CD14-positive monocyte (primary cell): Measurements from ENCODE around the gene PLEKHD1. TPM values are rescaled to one million over a fixed set of nuclear protein-coding genes. Genes with fewer than 3 reads are reported as not detected.

Source experiments
- DNase-seq, 3 donors: peaks; one replicate each; pipeline ENCODE4 v3.0.0-alpha.2; 2011 to 2022
- H2AFZ ChIP-seq: 2 replicates; pipeline ENCODE4 v1.6.0; 2012; ENCODE audit warnings: mild to moderate bottlenecking, low read depth, low read length, inconsistent platforms; ENCODE audit not compliant: insufficient read depth, poor library complexity, severe bottlenecking
- H3K27ac ChIP-seq, 2 donors: 1 replicate in 1 of 2; 2 replicates in 1 of 2; pipeline ENCODE4 v1.5.1; 2012 to 2013; ENCODE audit warnings: low read length in 2 of 2, control low read depth in 1 of 2, inconsistent platforms in 1 of 2, low read depth in 1 of 2, mild to moderate bottlenecking in 1 of 2
- H3K27me3 ChIP-seq, 2 donors: one replicate each; pipeline versions ENCODE4 v1.6.0 to v1.6.1; 2011 to 2013; ENCODE audit warnings: low read length in 2 of 2; ENCODE audit not compliant: control insufficient read depth in 2 of 2, insufficient read depth in 2 of 2
- H3K36me3 ChIP-seq, 2 donors: replicated peaks in 1 of 2; 1 replicate in 1 of 2; 2 replicates in 1 of 2; pipeline versions ENCODE4 v1.5.1 to v1.6.1; 2012 to 2013; ENCODE audit warnings: low read length in 2 of 2, control low read depth in 1 of 2, inconsistent platforms in 1 of 2, mild to moderate bottlenecking in 1 of 2; ENCODE audit not compliant: insufficient read depth in 2 of 2, control insufficient read depth in 1 of 2
- H3K4me1 ChIP-seq, 2 donors: 1 replicate in 1 of 2; 2 replicates in 1 of 2; pipeline versions ENCODE4 v1.5.1 to v1.6.1; 2012 to 2013; ENCODE audit warnings: low read length in 2 of 2, control low read depth in 1 of 2, inconsistent platforms in 1 of 2, mild to moderate bottlenecking in 1 of 2, moderate library complexity in 1 of 2; ENCODE audit not compliant: insufficient read depth in 2 of 2, control insufficient read depth in 1 of 2
- H3K4me2 ChIP-seq: replicated peaks from 2 replicates; pipeline ENCODE3; 2012; ENCODE audit warnings: low read length, moderate library complexity, mild to moderate bottlenecking; ENCODE audit not compliant: poor library complexity, severe bottlenecking; ENCODE audit errors: extremely low read depth
- H3K4me3 ChIP-seq, 3 experiments: fragments of 200-600 bp in 1 of 3; sonication (generic) in 1 of 3; replicated peaks in 1 of 3; 1 replicate in 2 of 3; 2 replicates in 1 of 3; pipeline ENCODE4 v1.5.1; 2011 to 2013; ENCODE audit warnings: low read length in 3 of 3, mild to moderate bottlenecking in 3 of 3, control low read depth in 2 of 3, low read depth in 2 of 3, inconsistent platforms in 1 of 3, moderate library complexity in 1 of 3
- H3K79me2 ChIP-seq: 2 replicates; pipeline ENCODE4 v1.6.0; 2012; ENCODE audit warnings: mild to moderate bottlenecking, control low read depth, inconsistent platforms, low read length, moderate library complexity; ENCODE audit not compliant: insufficient read depth
- H3K9ac ChIP-seq: 2 replicates; pipeline ENCODE4 v1.6.0; 2017; ENCODE audit warnings: low read length, mild to moderate bottlenecking; ENCODE audit not compliant: insufficient read depth, poor library complexity, severe bottlenecking
- H3K9me3 ChIP-seq, 2 donors: replicated peaks in 1 of 2; 1 replicate in 1 of 2; 2 replicates in 1 of 2; pipeline versions ENCODE4 v1.5.1 to v1.6.1; 2012 to 2013; ENCODE audit warnings: low read length in 2 of 2, control low read depth in 1 of 2; ENCODE audit not compliant: control insufficient read depth in 1 of 2, insufficient read depth in 1 of 2
- H4K20me1 ChIP-seq: 2 replicates; pipeline ENCODE4 v1.6.0; 2012; ENCODE audit warnings: mild to moderate bottlenecking, low read length, control low read depth, moderate library complexity; ENCODE audit not compliant: insufficient read depth
- H3K27ac Mint-ChIP-seq, 7 donors: one replicate each; pipeline ENCODE4 v1.8.0; 2020; ENCODE audit warnings: mild to moderate bottlenecking in 7 of 7, mixed read lengths in 7 of 7, moderate library complexity in 6 of 7, inconsistent platforms in 2 of 7
- H3K27me3 Mint-ChIP-seq, 3 donors: one replicate each; pipeline ENCODE4 v1.8.0; 2021 to 2022; ENCODE audit warnings: low read depth in 3 of 3, mild to moderate bottlenecking in 3 of 3, mixed read lengths in 3 of 3, moderate library complexity in 3 of 3, inconsistent platforms in 1 of 3
- H3K36me3 Mint-ChIP-seq, 2 donors: one replicate each; pipeline ENCODE4 v1.8.0; 2020; ENCODE audit warnings: mixed read lengths in 2 of 2, inconsistent platforms in 1 of 2, mild to moderate bottlenecking in 1 of 2
- H3K4me1 Mint-ChIP-seq: one replicate; pipeline ENCODE4 v1.8.0; 2020; ENCODE audit warnings: mild to moderate bottlenecking, mixed read lengths
- H3K4me3 Mint-ChIP-seq, 2 donors: one replicate each; pipeline ENCODE4 v1.8.0; 2020; ENCODE audit warnings: mild to moderate bottlenecking in 2 of 2, mixed read lengths in 2 of 2, moderate library complexity in 1 of 2
- H3K9me3 Mint-ChIP-seq, 7 donors: one replicate each; pipeline ENCODE4 v1.8.0; 2020 to 2022; ENCODE audit warnings: mixed read lengths in 7 of 7, mild to moderate bottlenecking in 6 of 7, moderate library complexity in 6 of 7, inconsistent platforms in 2 of 7
- whole genome bisulfite sequencing: methylation state at CpG from one replicate; pipeline ENCODE4 v1.1.5; 2013; ENCODE audit warnings: missing lambda C conversion rate; ENCODE audit not compliant: insufficient coverage; 5-methylcytosine and 5-hydroxymethylcytosine counted together
- intact Hi-C, 2 donors: fragments of 100-400 bp; cut with micrococcal nuclease; formaldehyde crosslinking; loops; one replicate each; pipeline versions ENCODE4 v1.15.0 to v1.15.1; 2023
- polyA plus RNA-seq, 3 donors: library from polyadenylated mRNA; depleted of rRNA in 1 of 3; unstranded in 2 of 3; stranded (reverse) in 1 of 3; fragments of 300-500 nt in 2 of 3; fragments of >200 nt in 1 of 3; fragmentation: Illumina TruSeq in 2 of 3; gene quantifications; 1 replicate in 2 of 3; 2 replicates in 1 of 3; pipeline ENCODE4 v1.2.3, GENCODE V29; 2012 to 2021
- TF ChIP-seq, protein P1 (sequence below): fragments of 200-600 bp; IDR thresholded peaks from one replicate; pipeline ENCODE4 v1.8.0; 2022; ENCODE audit warnings: antibody characterized with exemption, mild to moderate bottlenecking

The PLEKHD1 gene
- polyA plus RNA-seq, 3 donors = 0.09 TPM; not detected in 2

DNA sequence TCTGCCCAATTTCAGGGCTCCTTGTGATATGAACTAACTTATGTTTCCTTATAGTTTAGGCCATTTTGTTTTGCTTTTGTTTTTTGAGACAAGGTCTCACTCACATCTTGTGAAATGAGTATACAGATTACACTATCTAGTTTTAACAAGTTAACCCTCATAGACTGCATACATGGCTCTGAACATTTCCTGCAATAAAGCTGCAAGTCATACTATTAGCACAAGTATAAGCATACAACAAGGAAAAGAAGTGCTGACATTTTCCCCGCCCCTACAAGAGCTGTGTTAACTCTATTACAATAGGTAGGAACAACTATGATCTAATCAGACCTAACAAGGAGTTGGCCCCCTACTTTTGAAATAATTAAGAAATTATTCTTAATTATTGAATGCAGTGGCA lies 54.2 kb downstream of the PLEKHD1 start:
- Mint-ChIP-seq H3K36me3 (peaks cover 3 to 4% of the 10 kb centered on the region in 2 donors), H3K27me3 (peaks cover 5 to 23% (median 7%) of the 10 kb centered on the region in 3 donors), H3K4me3 (no peak overlapping the region), H3K4me1 (peaks cover 45% of the 10 kb centered on the region), H3K27ac (peak overlapping the region in 5 of 7 donors; percentile 57 to 91 (median 88)), H3K9me3 (peaks cover 4 to 17% (median 9%) of the 10 kb centered on the region in 7 donors)
- Histone ChIP-seq H3K9me3 (peaks cover 0 to 9% of the 10 kb centered on the region in 2 donors), H2AFZ (no peak overlapping the region), H3K36me3 (no peaks in the 10 kb centered on the region), H3K4me3 (no peak overlapping the region), H3K27ac (no peak overlapping the region), H3K9ac (no peak overlapping the region), H3K4me2 (no peak overlapping the region), H4K20me1 (no peaks in the 10 kb centered on the region), H3K79me2 (no peaks in the 10 kb centered on the region), H3K4me1 (peaks cover 34 to 35% of the 10 kb centered on the region in 2 donors), H3K27me3 (no peaks in the 10 kb centered on the region)
- no CpG with 5 or more reads among the region's 1 CpG for WGBS
- DNase-seq = no peak
- intact Hi-C loops = loop anchor here in 1 of 2 donors (5.0 kb wide), 1 partner anchor 39 kb away; no protein-coding TSS in a partner anchor
- TF ChIP-seq, protein P1, sequence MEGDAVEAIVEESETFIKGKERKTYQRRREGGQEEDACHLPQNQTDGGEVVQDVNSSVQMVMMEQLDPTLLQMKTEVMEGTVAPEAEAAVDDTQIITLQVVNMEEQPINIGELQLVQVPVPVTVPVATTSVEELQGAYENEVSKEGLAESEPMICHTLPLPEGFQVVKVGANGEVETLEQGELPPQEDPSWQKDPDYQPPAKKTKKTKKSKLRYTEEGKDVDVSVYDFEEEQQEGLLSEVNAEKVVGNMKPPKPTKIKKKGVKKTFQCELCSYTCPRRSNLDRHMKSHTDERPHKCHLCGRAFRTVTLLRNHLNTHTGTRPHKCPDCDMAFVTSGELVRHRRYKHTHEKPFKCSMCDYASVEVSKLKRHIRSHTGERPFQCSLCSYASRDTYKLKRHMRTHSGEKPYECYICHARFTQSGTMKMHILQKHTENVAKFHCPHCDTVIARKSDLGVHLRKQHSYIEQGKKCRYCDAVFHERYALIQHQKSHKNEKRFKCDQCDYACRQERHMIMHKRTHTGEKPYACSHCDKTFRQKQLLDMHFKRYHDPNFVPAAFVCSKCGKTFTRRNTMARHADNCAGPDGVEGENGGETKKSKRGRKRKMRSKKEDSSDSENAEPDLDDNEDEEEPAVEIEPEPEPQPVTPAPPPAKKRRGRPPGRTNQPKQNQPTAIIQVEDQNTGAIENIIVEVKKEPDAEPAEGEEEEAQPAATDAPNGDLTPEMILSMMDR = no peak

GRCh38 chr14:69539631-69540410 lies 55.3 kb downstream of the PLEKHD1 start:
- Histone ChIP-seq H3K79me2 (no peaks in the 10 kb centered on the region), H3K27me3 (no peaks in the 10 kb centered on the region), H3K36me3 (no peaks in the 10 kb centered on the region), H3K4me3 (no peak overlapping the region), H4K20me1 (no peaks in the 10 kb centered on the region), H3K9ac (no peak overlapping the region), H3K4me2 (peak overlapping the region; percentile 15), H3K4me1 (peaks cover 41% of the 10 kb centered on the region in 2 donors), H3K27ac (peak overlapping the region; percentile 81 to 85), H2AFZ (no peak overlapping the region), H3K9me3 (peaks cover 0 to 9% of the 10 kb centered on the region in 2 donors)
- TF ChIP-seq, protein P1 = no peak
- WGBS = 100% methylated on average over 1 of the region's 6 CpGs
- peaks cover 2 to 17% (median 6%) of the 10 kb centered on the region in 3 donors for H3K27me3 Mint-ChIP-seq
- peaks cover 3 to 4% of the 10 kb centered on the region in 2 donors for H3K36me3 Mint-ChIP-seq
- peak; percentile 75 to 79 (median 77) for DNase-seq
- H3K9me3 Mint-ChIP-seq = peaks cover 4 to 17% (median 9%) of the 10 kb centered on the region in 7 donors
- no peak overlapping the region for H3K4me3 Mint-ChIP-seq
- peaks cover 55% of the 10 kb centered on the region for H3K4me1 Mint-ChIP-seq
- H3K27ac Mint-ChIP-seq = peak overlapping the region; percentile 91 to 98 (median 97)
- intact Hi-C loops = loop anchor here in 1 of 2 donors (5.0 kb wide), 1 partner anchor 37 kb away; no protein-coding TSS in a partner anchor
